OCI-LY7 (cell line): Measurements from ENCODE around the gene SECTM1.

Source experiments
- EZH2phosphoT487 ChIP-seq: fragments of 200-600 bp; sonication (generic); IDR thresholded peaks from 2 replicates; pipeline ENCODE4 v1.6.1; 2018; ENCODE audit warnings: low read depth, borderline replicate concordance, mild to moderate bottlenecking, mixed run types, antibody characterized with exemption, low read length, moderate library complexity, mixed read lengths
- TF ChIP-seq, protein P1 (sequence below): fragments of 200-600 bp; sonication (generic); conservative IDR thresholded peaks from 2 replicates; pipeline ENCODE4 v1.5.1; 2014; ENCODE audit warnings: mild to moderate bottlenecking, antibody characterized with exemption, low read length, moderate library complexity, mixed read lengths

DNA sequence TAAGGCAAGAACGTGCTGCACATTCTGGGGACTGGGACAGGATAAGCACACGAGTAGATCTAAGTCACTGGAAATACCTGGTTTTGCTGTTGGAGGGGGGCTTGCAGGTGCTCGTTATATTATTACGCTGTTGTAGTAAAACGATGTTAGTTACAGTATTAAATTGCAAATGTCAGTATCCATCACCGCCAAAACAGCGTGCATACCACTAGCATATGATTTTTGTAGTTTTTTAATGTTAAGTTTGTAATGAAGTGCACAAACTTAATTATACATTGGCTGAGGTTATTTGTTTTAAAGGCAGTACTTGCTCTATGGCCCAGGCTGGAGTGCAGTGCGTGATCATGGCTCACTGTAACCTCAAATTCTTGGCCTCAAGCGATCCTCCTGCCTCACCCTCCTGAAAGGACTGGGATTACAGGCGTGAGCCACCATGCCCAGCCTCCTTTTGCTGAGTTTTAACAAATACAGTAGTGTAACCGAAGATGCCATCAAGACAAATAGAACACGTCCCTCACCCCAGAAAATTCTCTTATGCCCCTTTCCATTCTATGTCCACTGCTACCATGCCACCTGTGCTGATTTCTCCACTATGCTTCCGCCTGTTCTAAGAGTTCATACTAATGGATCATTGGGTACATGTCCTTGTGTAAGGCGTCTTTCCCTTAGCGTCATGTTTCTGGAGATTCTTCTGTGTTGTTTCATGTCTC is 39.3 kb downstream of the SECTM1 start:
- TF ChIP-seq, protein P1, sequence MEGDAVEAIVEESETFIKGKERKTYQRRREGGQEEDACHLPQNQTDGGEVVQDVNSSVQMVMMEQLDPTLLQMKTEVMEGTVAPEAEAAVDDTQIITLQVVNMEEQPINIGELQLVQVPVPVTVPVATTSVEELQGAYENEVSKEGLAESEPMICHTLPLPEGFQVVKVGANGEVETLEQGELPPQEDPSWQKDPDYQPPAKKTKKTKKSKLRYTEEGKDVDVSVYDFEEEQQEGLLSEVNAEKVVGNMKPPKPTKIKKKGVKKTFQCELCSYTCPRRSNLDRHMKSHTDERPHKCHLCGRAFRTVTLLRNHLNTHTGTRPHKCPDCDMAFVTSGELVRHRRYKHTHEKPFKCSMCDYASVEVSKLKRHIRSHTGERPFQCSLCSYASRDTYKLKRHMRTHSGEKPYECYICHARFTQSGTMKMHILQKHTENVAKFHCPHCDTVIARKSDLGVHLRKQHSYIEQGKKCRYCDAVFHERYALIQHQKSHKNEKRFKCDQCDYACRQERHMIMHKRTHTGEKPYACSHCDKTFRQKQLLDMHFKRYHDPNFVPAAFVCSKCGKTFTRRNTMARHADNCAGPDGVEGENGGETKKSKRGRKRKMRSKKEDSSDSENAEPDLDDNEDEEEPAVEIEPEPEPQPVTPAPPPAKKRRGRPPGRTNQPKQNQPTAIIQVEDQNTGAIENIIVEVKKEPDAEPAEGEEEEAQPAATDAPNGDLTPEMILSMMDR = no peak
- no peak for TF ChIP-seq EZH2phosphoT487
